Measurements from ENCODE around the gene PSMA7. TPM values are rescaled to one million over a fixed set of nuclear protein-coding genes. Genes with fewer than 3 reads are reported as not detected.

The PSMA7 gene
- total RNA-seq, 1 experiment from 2014 or later, result 702 TPM

DNA sequence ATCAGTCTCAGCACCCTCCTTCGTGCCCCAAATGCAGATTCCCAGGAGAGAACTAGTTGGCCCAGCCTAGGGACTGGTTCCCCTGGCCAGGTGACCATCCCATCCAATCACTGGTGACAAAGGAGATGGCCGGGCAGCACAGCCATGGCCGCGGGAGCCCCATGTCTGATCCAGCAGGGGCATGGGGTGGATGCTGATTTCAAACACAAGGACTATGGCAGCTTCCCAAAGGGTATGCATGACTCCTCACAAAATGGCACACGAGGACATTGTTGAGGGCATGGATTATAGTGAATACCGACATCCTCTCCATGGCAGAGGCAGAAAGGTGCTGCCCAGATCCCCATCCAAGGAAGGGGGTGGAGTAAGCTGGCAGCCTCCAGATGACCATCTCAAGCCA is 30.8 kb downstream of the PSMA7 start:
- Histone ChIP-seq H3K4me1 (no peaks in the 10 kb centered on the region; the same call in 1 of the 2 replicates), H3K4me3 (ENCODE audit: low read depth, low read length) (no peak overlapping the region), H3K9me3 (peaks cover 65% of the 10 kb centered on the region), H3K27me3 (replicated peaks; ENCODE audit: control insufficient read depth, insufficient read depth, low read length) (no peaks in the 10 kb centered on the region), H3K36me3 (ENCODE audit: control insufficient read depth, insufficient read depth, low read length) (no peaks in the 10 kb centered on the region)
- Mint-ChIP-seq H3K9me3 (ENCODE audit: unreplicated experiment) (peaks cover 38% of the 10 kb centered on the region), H3K36me3 (ENCODE audit: insufficient read depth, unreplicated experiment) (no peaks in the 10 kb centered on the region), H3K4me3 (ENCODE audit: unreplicated experiment) (no peak overlapping the region), H3K27ac (ENCODE audit: unreplicated experiment) (no peak overlapping the region), H3K4me1 (ENCODE audit: low read depth, unreplicated experiment) (no peaks in the 10 kb centered on the region), H3K27me3 (ENCODE audit: insufficient read depth, unreplicated experiment) (peaks cover 9% of the 10 kb centered on the region)
- BruUV-seq (replicated peaks), result no TSS peak
- POLR2A ChIA-PET, result interaction anchor here (1.3 kb wide), 1 partner anchor 46 kb away, joined by 3 read pairs; no protein-coding TSS in a partner anchor
- intact Hi-C loops (cut with micrococcal nuclease; ENCODE audit: unreplicated experiment), result no loop called here
- CTCF ChIA-PET, result interaction anchor here (0.6 kb wide), 1 partner anchor 256 kb away, joined by 3 read pairs; no protein-coding TSS in a partner anchor
- DNase-seq, result no peak
- TF ChIP-seq, protein P1, sequence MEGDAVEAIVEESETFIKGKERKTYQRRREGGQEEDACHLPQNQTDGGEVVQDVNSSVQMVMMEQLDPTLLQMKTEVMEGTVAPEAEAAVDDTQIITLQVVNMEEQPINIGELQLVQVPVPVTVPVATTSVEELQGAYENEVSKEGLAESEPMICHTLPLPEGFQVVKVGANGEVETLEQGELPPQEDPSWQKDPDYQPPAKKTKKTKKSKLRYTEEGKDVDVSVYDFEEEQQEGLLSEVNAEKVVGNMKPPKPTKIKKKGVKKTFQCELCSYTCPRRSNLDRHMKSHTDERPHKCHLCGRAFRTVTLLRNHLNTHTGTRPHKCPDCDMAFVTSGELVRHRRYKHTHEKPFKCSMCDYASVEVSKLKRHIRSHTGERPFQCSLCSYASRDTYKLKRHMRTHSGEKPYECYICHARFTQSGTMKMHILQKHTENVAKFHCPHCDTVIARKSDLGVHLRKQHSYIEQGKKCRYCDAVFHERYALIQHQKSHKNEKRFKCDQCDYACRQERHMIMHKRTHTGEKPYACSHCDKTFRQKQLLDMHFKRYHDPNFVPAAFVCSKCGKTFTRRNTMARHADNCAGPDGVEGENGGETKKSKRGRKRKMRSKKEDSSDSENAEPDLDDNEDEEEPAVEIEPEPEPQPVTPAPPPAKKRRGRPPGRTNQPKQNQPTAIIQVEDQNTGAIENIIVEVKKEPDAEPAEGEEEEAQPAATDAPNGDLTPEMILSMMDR (IDR thresholded peaks at IDR 0.05; ENCODE audit: insufficient read depth in 1 of 2, low read depth in 1 of 2, low read length in 1 of 2, severe bottlenecking in 1 of 2, unreplicated experiment in 1 of 2), result no peak

DNA sequence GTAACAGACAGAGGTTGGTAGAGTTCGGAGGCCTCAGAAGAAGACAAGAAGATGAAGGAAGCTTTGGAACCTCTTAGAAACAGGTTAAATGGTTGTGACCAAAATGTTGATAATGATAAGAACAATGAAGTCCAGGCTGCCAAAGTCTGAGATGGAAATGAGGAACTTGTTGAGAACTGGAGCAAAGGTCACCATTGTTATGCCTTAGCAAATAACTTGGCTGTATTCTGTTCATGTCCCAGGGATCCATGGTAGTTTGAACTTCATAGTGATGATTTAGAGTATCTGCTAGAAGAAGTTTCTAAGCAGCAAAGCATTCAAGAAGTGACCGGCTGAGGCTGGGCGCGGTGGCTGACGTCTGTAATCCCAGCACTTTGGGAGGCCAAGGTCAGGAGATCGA is 32.0 kb downstream of the PSMA7 start:
- Histone ChIP-seq H3K4me1 (no peaks in the 10 kb centered on the region; the same call in 1 of the 2 replicates), H3K27me3 (replicated peaks; ENCODE audit: control insufficient read depth, insufficient read depth, low read length) (no peaks in the 10 kb centered on the region), H3K4me3 (ENCODE audit: low read depth, low read length) (no peak overlapping the region), H3K36me3 (ENCODE audit: control insufficient read depth, insufficient read depth, low read length) (no peaks in the 10 kb centered on the region), H3K9me3 (peaks cover 70% of the 10 kb centered on the region)
- TF ChIP-seq, protein P1 (IDR thresholded peaks at IDR 0.05; ENCODE audit: insufficient read depth in 1 of 2, low read depth in 1 of 2, low read length in 1 of 2, severe bottlenecking in 1 of 2, unreplicated experiment in 1 of 2), result no peak
- H3K27ac Mint-ChIP-seq (ENCODE audit: unreplicated experiment), result no peak overlapping the region
- POLR2A ChIA-PET, result no interaction called here
- DNase-seq, result no peak
- intact Hi-C loops (cut with micrococcal nuclease; ENCODE audit: unreplicated experiment), result no loop called here
- BruUV-seq (replicated peaks), result no TSS peak
- CTCF ChIA-PET, result no interaction called here
- H3K9me3 Mint-ChIP-seq (ENCODE audit: unreplicated experiment), result peaks cover 51% of the 10 kb centered on the region
- H3K4me3 Mint-ChIP-seq (ENCODE audit: unreplicated experiment), result no peak overlapping the region
- no peaks in the 10 kb centered on the region for H3K4me1 Mint-ChIP-seq (ENCODE audit: low read depth, unreplicated experiment)
- peaks cover 5% of the 10 kb centered on the region for H3K27me3 Mint-ChIP-seq (ENCODE audit: insufficient read depth, unreplicated experiment)
- no peaks in the 10 kb centered on the region for H3K36me3 Mint-ChIP-seq (ENCODE audit: insufficient read depth, unreplicated experiment)

DNA sequence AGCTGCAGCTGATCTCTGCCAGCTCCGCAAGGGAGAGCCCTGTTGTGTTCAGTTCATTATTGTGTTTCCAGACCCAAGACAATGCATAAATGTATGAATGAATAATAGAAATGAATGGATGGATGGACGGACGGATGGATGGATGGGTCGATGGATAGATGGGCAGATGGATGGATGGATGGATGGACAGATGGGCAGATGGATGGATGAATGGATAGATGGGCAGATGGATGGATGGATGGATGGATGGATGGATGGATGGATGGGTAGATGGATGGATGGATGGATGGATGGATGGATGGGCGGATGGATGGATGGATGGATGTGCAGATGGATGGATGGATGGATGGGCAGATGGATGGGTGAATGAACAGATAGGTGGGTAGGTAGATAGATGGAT is 37.6 kb downstream of the PSMA7 start:
- no peak for DNase-seq
- H3K9me3 ChIP-seq, result peaks cover 48% of the 10 kb centered on the region
- H3K36me3 ChIP-seq (ENCODE audit: control insufficient read depth, insufficient read depth, low read length), result no peaks in the 10 kb centered on the region
- H3K4me1 ChIP-seq, result no peaks in the 10 kb centered on the region
- no peaks in the 10 kb centered on the region for H3K27me3 ChIP-seq (replicated peaks; ENCODE audit: control insufficient read depth, insufficient read depth, low read length)
- peaks cover 57% of the 10 kb centered on the region for H3K9me3 Mint-ChIP-seq (ENCODE audit: unreplicated experiment)
- no peaks in the 10 kb centered on the region for H3K36me3 Mint-ChIP-seq (ENCODE audit: insufficient read depth, unreplicated experiment)
- no peak overlapping the region for H3K4me3 Mint-ChIP-seq (ENCODE audit: unreplicated experiment)
- no peak overlapping the region for H3K27ac Mint-ChIP-seq (ENCODE audit: unreplicated experiment)
- no peak overlapping the region for H3K4me3 ChIP-seq (ENCODE audit: low read depth, low read length)
- CTCF ChIA-PET, result no interaction called here
- TF ChIP-seq, protein P1 (IDR thresholded peaks at IDR 0.05; ENCODE audit: insufficient read depth in 1 of 2, low read depth in 1 of 2, low read length in 1 of 2, severe bottlenecking in 1 of 2, unreplicated experiment in 1 of 2), result no peak
- intact Hi-C loops (cut with micrococcal nuclease; ENCODE audit: unreplicated experiment), result no loop called here
- BruUV-seq (replicated peaks), result no TSS peak
- H3K4me1 Mint-ChIP-seq (ENCODE audit: low read depth, unreplicated experiment), result no peaks in the 10 kb centered on the region
- no peaks in the 10 kb centered on the region for H3K27me3 Mint-ChIP-seq (ENCODE audit: insufficient read depth, unreplicated experiment)
- POLR2A ChIA-PET, result no interaction called here
